ENCODE measurements around the gene ATP8A2.
"Not testable (repeated sequence)": the region's sequence is repeated elsewhere in the genome, so short reads cannot be mapped to it uniquely, and the experiment has no call there.

The ATP8A2 gene

GRCh38 chr13:25951831-25952230 is 580.1 kb downstream of the ATP8A2 start:
- TF ChIP-seq ZFX (IDR thresholded peaks at IDR 0.05; ENCODE audit: borderline replicate concordance), result no peak
- H3K27ac ChIP-seq, result no peak overlapping the region

- not testable (repeated sequence) for H3K27ac ChIP-seq
Observed at GRCh38 chr13:25954080-25954479, 582.3 kb downstream of the ATP8A2 start.

GRCh38 chr13:25954943-25955342 is 583.2 kb downstream of the ATP8A2 start:
- H3K27ac ChIP-seq, result not testable (repeated sequence)

GRCh38 chr13:25958986-25959385 is 587.2 kb downstream of the ATP8A2 start:
- TF ChIP-seq ZFX (IDR thresholded peaks at IDR 0.05; ENCODE audit: borderline replicate concordance), result no peak
- TF ChIP-seq CTCF (IDR thresholded peaks at IDR 0.05), result no peak
- H3K27ac ChIP-seq, result no peak overlapping the region

GRCh38 chr13:25961294-25961693 is 589.5 kb downstream of the ATP8A2 start:
- TF ChIP-seq CTCF (IDR thresholded peaks at IDR 0.05), result no peak
- TF ChIP-seq ZFX (IDR thresholded peaks at IDR 0.05; ENCODE audit: borderline replicate concordance), result no peak
- H3K27ac ChIP-seq, result no peak overlapping the region

GRCh38 chr13:25963674-25964073 is 591.9 kb downstream of the ATP8A2 start:
- no peak overlapping the region for H3K27ac ChIP-seq
- TF ChIP-seq CTCF (IDR thresholded peaks at IDR 0.05), result no peak
- no peak for TF ChIP-seq ZFX (IDR thresholded peaks at IDR 0.05; ENCODE audit: borderline replicate concordance)

GRCh38 chr13:25965596-25965995 is 593.8 kb downstream of the ATP8A2 start:
- no peak overlapping the region for H3K27ac ChIP-seq
- no peak for TF ChIP-seq ZFX (IDR thresholded peaks at IDR 0.05; ENCODE audit: borderline replicate concordance)
- TF ChIP-seq CTCF (IDR thresholded peaks at IDR 0.05), result no peak

GRCh38 chr13:25966086-25966485 is 594.3 kb downstream of the ATP8A2 start:
- H3K27ac ChIP-seq, result no peak overlapping the region
- no peak for TF ChIP-seq CTCF (IDR thresholded peaks at IDR 0.05)
- TF ChIP-seq ZFX (IDR thresholded peaks at IDR 0.05; ENCODE audit: borderline replicate concordance), result no peak

- no peak overlapping the region for H3K27ac ChIP-seq
- TF ChIP-seq ZFX (IDR thresholded peaks at IDR 0.05; ENCODE audit: borderline replicate concordance), result no peak
- TF ChIP-seq CTCF (IDR thresholded peaks at IDR 0.05), result no peak
Observed at GRCh38 chr13:25967144-25967543, 595.4 kb downstream of the ATP8A2 start.

Data from 22Rv1 (cell line).